A673 (cell line): ENCODE results near the gene DACT1. TPM values are rescaled to one million over a fixed set of nuclear protein-coding genes. Genes with fewer than 3 reads are reported as not detected.

Experiments
- BruUV-seq: library from RNA; stranded (reverse); fragments of 400-500 nt; replicated peaks from 2 replicates; lab custom pipeline; 2021; lab: Mats Ljungman, UMichigan
- CTCF ChIA-PET: fragments of 300-600 bp; sonication (Branson Sonifier 250); formaldehyde crosslinking; loops from one replicate; lab custom pipeline; 2022; ENCODE audit warnings: antibody characterized with exemption; lab: Charles Lee
- POLR2A ChIA-PET: fragments of 300-600 bp; sonication (Branson Sonifier 250); formaldehyde crosslinking; loops from one replicate; lab custom pipeline; 2022; ENCODE audit warnings: antibody characterized with exemption; ENCODE audit not compliant: low non-redundant PET; lab: Charles Lee
- DNase-seq: peaks from one replicate; pipeline ENCODE4 v3.0.0-alpha.2; 2015; ENCODE audit warnings: low spot score
- H3K27ac ChIP-seq: fragments of 200-600 bp; sonication (generic); 2 replicates; pipeline ENCODE4 v1.5.1; 2016; ENCODE audit warnings: mixed run types, low read depth, mild to moderate bottlenecking, mixed read lengths, antibody characterized with exemption, low read length; ENCODE audit not compliant: poor library complexity, severe bottlenecking
- H3K27me3 ChIP-seq: fragments of 200-600 bp; sonication (generic); replicated peaks from 2 replicates; pipeline ENCODE4 v1.6.1; 2017; ENCODE audit warnings: mixed run types, low read depth, mild to moderate bottlenecking, mixed read lengths, antibody characterized with exemption, low read length; ENCODE audit not compliant: insufficient read depth, poor library complexity
- H3K36me3 ChIP-seq: fragments of 200-600 bp; sonication (generic); 2 replicates; pipeline ENCODE4 v1.6.1; 2016; ENCODE audit warnings: mixed run types, mild to moderate bottlenecking, mixed read lengths, antibody characterized with exemption, low read length; ENCODE audit not compliant: insufficient read depth, poor library complexity, severe bottlenecking
- H3K4me1 ChIP-seq: fragments of 200-600 bp; sonication (generic); 2 replicates; pipeline ENCODE4 v1.6.1; 2017; ENCODE audit warnings: mixed run types, mild to moderate bottlenecking, mixed read lengths, antibody characterized with exemption, low read length; ENCODE audit not compliant: insufficient read depth, poor library complexity, severe bottlenecking
- H3K4me3 ChIP-seq: fragments of 200-600 bp; sonication (generic); 2 replicates; pipeline ENCODE4 v1.5.1; 2016; ENCODE audit warnings: low read depth, mixed run types, mild to moderate bottlenecking, mixed read lengths, low read length; ENCODE audit not compliant: poor library complexity, severe bottlenecking
- H3K9me3 ChIP-seq: fragments of 200-600 bp; sonication (generic); 2 replicates; pipeline ENCODE4 v1.6.1; 2016; ENCODE audit warnings: mixed run types, low read depth, mild to moderate bottlenecking, mixed read lengths, antibody characterized with exemption, low read length; ENCODE audit not compliant: poor library complexity, severe bottlenecking
- CTCF ChIP-seq: fragments of 300-800, 200-600 bp; sonication (generic); conservative IDR thresholded peaks from 2 replicates; pipeline ENCODE4 v1.5.1; 2017; ENCODE audit warnings: low read depth, mild to moderate bottlenecking, antibody characterized with exemption, low read length, moderate library complexity, mixed read lengths
- EZH2 ChIP-seq: fragments of 200-600 bp; sonication (generic); IDR thresholded peaks from 2 replicates; pipeline ENCODE4 v1.6.1; 2017; ENCODE audit warnings: borderline replicate concordance, low read depth, mild to moderate bottlenecking, mixed read lengths, antibody characterized with exemption, low read length; ENCODE audit not compliant: poor library complexity, severe bottlenecking
- intact Hi-C: fragments of 100-400 bp; cut with micrococcal nuclease; formaldehyde crosslinking; loops from one replicate; pipeline ENCODE4 v1.10.0; 2022; ENCODE audit not compliant: unreplicated experiment
- total RNA-seq: library from RNA; stranded (reverse); gene quantifications from 2 replicates; pipeline ENCODE4 v1.2.3, GENCODE V29; 2021

The DACT1 gene
- total RNA-seq, 1 experiment from 2014 or later = 5.1 TPM

- H3K27ac ChIP-seq = no peak overlapping the region
- H3K4me3 ChIP-seq = no peak overlapping the region
- no peak for TF ChIP-seq EZH2
- no peak for TF ChIP-seq CTCF
- ChIA-PET POLR2A (no interaction called here), CTCF (no interaction called here)
- no peaks in the 10 kb centered on the region for H3K36me3 ChIP-seq
- intact Hi-C loops = no loop called here
- H3K4me1 ChIP-seq = no peaks in the 10 kb centered on the region
- no peak for DNase-seq
- peaks cover 4% of the 10 kb centered on the region for H3K27me3 ChIP-seq
- BruUV-seq = no TSS peak
- no peaks in the 10 kb centered on the region for H3K9me3 ChIP-seq
These were observed 29.8 kb upstream of the DACT1 start for GRCh38 chr14:58607952-58608317.

GRCh38 chr14:58617619-58618018 is 20.1 kb upstream of the DACT1 start:
- ChIA-PET CTCF (no interaction called here), POLR2A (no interaction called here)
- no TSS peak for BruUV-seq
- Histone ChIP-seq H3K4me3 (no peak overlapping the region), H3K27ac (no peak overlapping the region), H3K9me3 (no peaks in the 10 kb centered on the region), H3K27me3 (no peaks in the 10 kb centered on the region), H3K36me3 (no peaks in the 10 kb centered on the region), H3K4me1 (peaks cover 16% of the 10 kb centered on the region)
- no peak for DNase-seq
- TF ChIP-seq CTCF = no peak
- no peak for TF ChIP-seq EZH2
- intact Hi-C loops = no loop called here

- no peaks in the 10 kb centered on the region for H3K27me3 ChIP-seq
- H3K36me3 ChIP-seq = no peaks in the 10 kb centered on the region
- ChIA-PET POLR2A (interaction anchor here (0.6 kb wide), 1 partner anchor 17 kb away, joined by 23 read pairs; no protein-coding TSS in a partner anchor), CTCF (no interaction called here)
- H3K4me1 ChIP-seq = peaks cover 16% of the 10 kb centered on the region
- intact Hi-C loops = no loop called here
- BruUV-seq = no TSS peak
- no peak overlapping the region for H3K27ac ChIP-seq
- TF ChIP-seq CTCF (no peak), EZH2 (no peak)
- no peak for DNase-seq
- no peaks in the 10 kb centered on the region for H3K9me3 ChIP-seq
- no peak overlapping the region for H3K4me3 ChIP-seq
These were observed 17.8 kb upstream of the DACT1 start for GRCh38 chr14:58620011-58620410.
